ENCODE results near the gene PCSK6. TPM values are rescaled to one million over a fixed set of nuclear protein-coding genes. Genes with fewer than 3 reads are reported as not detected.

Gene PCSK6
- total RNA-seq, 1 experiment from 2014 or later, result 2.9 TPM

DNA sequence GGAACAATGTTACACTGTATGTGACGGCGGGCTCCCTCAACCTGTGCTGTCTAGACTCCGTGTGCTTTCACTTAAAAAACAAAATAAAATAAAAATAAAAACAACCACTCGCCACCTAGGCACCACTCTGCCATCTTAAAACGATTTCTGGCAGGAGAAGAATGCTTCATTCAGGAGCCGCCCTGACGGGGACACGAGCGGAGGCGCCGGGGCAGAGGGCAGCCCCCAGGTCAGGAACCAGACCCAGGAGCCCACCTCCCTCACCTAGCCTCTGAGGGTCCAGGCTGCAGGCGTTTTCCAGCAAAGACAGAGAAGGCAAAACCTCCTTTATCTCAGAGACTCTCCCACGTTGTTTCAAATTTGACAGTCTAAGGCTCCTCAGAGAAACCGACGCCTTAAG lies 109.4 kb downstream of the PCSK6 start:
- POLR2A ChIA-PET, result no interaction called here
- H3K36me3 Mint-ChIP-seq, result no peaks in the 10 kb centered on the region
- TF ChIP-seq, protein P1, sequence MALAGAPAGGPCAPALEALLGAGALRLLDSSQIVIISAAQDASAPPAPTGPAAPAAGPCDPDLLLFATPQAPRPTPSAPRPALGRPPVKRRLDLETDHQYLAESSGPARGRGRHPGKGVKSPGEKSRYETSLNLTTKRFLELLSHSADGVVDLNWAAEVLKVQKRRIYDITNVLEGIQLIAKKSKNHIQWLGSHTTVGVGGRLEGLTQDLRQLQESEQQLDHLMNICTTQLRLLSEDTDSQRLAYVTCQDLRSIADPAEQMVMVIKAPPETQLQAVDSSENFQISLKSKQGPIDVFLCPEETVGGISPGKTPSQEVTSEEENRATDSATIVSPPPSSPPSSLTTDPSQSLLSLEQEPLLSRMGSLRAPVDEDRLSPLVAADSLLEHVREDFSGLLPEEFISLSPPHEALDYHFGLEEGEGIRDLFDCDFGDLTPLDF (CRISPR knock-in tag; IDR thresholded peaks at IDR 0.05), result no peak
- TF ChIP-seq, protein P2, sequence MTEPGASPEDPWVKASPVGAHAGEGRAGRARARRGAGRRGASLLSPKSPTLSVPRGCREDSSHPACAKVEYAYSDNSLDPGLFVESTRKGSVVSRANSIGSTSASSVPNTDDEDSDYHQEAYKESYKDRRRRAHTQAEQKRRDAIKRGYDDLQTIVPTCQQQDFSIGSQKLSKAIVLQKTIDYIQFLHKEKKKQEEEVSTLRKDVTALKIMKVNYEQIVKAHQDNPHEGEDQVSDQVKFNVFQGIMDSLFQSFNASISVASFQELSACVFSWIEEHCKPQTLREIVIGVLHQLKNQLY (CRISPR knock-in tag; IDR thresholded peaks at IDR 0.05), result no peak
- TF ChIP-seq, protein P3, sequence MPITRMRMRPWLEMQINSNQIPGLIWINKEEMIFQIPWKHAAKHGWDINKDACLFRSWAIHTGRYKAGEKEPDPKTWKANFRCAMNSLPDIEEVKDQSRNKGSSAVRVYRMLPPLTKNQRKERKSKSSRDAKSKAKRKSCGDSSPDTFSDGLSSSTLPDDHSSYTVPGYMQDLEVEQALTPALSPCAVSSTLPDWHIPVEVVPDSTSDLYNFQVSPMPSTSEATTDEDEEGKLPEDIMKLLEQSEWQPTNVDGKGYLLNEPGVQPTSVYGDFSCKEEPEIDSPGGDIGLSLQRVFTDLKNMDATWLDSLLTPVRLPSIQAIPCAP (CRISPR knock-in tag; IDR thresholded peaks at IDR 0.05), result no peak
- TF ChIP-seq SMAD4 (CRISPR knock-in tag; IDR thresholded peaks at IDR 0.05) (no peak), GABPB1 (CRISPR knock-in tag; IDR thresholded peaks at IDR 0.05) (no peak), CREB1 (CRISPR knock-in tag; IDR thresholded peaks at IDR 0.05) (no peak), ZNF317 (CRISPR knock-in tag; IDR thresholded peaks at IDR 0.05; ENCODE audit: borderline replicate concordance, low read depth) (no peak), FOXK1 (CRISPR knock-in tag; IDR thresholded peaks at IDR 0.05) (no peak), HMGA2 (CRISPR knock-in tag; IDR thresholded peaks at IDR 0.05) (no peak), ZNF396 (CRISPR knock-in tag; IDR thresholded peaks at IDR 0.05; ENCODE audit: borderline replicate concordance) (no peak), ZNF263 (CRISPR knock-in tag; IDR thresholded peaks at IDR 0.05; ENCODE audit: low read depth) (no peak), RELA (CRISPR knock-in tag; IDR thresholded peaks at IDR 0.05; ENCODE audit: borderline replicate concordance) (no peak), MYBL2 (CRISPR knock-in tag; IDR thresholded peaks at IDR 0.05) (no peak), RORB (CRISPR knock-in tag; IDR thresholded peaks at IDR 0.05) (no peak), NR3C1 (CRISPR knock-in tag; conservative IDR thresholded peaks at IDR 0.05; ENCODE audit: low read depth) (no peak)
- TF ChIP-seq, protein P4, sequence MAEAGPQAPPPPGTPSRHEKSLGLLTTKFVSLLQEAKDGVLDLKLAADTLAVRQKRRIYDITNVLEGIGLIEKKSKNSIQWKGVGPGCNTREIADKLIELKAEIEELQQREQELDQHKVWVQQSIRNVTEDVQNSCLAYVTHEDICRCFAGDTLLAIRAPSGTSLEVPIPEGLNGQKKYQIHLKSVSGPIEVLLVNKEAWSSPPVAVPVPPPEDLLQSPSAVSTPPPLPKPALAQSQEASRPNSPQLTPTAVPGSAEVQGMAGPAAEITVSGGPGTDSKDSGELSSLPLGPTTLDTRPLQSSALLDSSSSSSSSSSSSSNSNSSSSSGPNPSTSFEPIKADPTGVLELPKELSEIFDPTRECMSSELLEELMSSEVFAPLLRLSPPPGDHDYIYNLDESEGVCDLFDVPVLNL (CRISPR knock-in tag; IDR thresholded peaks at IDR 0.05; ENCODE audit: borderline replicate concordance, low read depth), result no peak
- TF ChIP-seq, protein P5, sequence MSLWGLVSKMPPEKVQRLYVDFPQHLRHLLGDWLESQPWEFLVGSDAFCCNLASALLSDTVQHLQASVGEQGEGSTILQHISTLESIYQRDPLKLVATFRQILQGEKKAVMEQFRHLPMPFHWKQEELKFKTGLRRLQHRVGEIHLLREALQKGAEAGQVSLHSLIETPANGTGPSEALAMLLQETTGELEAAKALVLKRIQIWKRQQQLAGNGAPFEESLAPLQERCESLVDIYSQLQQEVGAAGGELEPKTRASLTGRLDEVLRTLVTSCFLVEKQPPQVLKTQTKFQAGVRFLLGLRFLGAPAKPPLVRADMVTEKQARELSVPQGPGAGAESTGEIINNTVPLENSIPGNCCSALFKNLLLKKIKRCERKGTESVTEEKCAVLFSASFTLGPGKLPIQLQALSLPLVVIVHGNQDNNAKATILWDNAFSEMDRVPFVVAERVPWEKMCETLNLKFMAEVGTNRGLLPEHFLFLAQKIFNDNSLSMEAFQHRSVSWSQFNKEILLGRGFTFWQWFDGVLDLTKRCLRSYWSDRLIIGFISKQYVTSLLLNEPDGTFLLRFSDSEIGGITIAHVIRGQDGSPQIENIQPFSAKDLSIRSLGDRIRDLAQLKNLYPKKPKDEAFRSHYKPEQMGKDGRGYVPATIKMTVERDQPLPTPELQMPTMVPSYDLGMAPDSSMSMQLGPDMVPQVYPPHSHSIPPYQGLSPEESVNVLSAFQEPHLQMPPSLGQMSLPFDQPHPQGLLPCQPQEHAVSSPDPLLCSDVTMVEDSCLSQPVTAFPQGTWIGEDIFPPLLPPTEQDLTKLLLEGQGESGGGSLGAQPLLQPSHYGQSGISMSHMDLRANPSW (CRISPR knock-in tag; conservative IDR thresholded peaks at IDR 0.05; ENCODE audit: low read depth), result no peak
- TF ChIP-seq, protein P6, sequence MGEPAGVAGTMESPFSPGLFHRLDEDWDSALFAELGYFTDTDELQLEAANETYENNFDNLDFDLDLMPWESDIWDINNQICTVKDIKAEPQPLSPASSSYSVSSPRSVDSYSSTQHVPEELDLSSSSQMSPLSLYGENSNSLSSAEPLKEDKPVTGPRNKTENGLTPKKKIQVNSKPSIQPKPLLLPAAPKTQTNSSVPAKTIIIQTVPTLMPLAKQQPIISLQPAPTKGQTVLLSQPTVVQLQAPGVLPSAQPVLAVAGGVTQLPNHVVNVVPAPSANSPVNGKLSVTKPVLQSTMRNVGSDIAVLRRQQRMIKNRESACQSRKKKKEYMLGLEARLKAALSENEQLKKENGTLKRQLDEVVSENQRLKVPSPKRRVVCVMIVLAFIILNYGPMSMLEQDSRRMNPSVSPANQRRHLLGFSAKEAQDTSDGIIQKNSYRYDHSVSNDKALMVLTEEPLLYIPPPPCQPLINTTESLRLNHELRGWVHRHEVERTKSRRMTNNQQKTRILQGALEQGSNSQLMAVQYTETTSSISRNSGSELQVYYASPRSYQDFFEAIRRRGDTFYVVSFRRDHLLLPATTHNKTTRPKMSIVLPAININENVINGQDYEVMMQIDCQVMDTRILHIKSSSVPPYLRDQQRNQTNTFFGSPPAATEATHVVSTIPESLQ (CRISPR knock-in tag; IDR thresholded peaks at IDR 0.05), result no peak
- TF ChIP-seq, protein P7, sequence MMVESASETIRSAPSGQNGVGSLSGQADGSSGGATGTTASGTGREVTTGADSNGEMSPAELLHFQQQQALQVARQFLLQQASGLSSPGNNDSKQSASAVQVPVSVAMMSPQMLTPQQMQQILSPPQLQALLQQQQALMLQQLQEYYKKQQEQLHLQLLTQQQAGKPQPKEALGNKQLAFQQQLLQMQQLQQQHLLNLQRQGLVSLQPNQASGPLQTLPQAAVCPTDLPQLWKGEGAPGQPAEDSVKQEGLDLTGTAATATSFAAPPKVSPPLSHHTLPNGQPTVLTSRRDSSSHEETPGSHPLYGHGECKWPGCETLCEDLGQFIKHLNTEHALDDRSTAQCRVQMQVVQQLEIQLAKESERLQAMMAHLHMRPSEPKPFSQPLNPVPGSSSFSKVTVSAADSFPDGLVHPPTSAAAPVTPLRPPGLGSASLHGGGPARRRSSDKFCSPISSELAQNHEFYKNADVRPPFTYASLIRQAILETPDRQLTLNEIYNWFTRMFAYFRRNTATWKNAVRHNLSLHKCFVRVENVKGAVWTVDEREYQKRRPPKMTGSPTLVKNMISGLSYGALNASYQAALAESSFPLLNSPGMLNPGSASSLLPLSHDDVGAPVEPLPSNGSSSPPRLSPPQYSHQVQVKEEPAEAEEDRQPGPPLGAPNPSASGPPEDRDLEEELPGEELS (CRISPR knock-in tag; IDR thresholded peaks at IDR 0.05), result no peak
- TF ChIP-seq, protein P8, sequence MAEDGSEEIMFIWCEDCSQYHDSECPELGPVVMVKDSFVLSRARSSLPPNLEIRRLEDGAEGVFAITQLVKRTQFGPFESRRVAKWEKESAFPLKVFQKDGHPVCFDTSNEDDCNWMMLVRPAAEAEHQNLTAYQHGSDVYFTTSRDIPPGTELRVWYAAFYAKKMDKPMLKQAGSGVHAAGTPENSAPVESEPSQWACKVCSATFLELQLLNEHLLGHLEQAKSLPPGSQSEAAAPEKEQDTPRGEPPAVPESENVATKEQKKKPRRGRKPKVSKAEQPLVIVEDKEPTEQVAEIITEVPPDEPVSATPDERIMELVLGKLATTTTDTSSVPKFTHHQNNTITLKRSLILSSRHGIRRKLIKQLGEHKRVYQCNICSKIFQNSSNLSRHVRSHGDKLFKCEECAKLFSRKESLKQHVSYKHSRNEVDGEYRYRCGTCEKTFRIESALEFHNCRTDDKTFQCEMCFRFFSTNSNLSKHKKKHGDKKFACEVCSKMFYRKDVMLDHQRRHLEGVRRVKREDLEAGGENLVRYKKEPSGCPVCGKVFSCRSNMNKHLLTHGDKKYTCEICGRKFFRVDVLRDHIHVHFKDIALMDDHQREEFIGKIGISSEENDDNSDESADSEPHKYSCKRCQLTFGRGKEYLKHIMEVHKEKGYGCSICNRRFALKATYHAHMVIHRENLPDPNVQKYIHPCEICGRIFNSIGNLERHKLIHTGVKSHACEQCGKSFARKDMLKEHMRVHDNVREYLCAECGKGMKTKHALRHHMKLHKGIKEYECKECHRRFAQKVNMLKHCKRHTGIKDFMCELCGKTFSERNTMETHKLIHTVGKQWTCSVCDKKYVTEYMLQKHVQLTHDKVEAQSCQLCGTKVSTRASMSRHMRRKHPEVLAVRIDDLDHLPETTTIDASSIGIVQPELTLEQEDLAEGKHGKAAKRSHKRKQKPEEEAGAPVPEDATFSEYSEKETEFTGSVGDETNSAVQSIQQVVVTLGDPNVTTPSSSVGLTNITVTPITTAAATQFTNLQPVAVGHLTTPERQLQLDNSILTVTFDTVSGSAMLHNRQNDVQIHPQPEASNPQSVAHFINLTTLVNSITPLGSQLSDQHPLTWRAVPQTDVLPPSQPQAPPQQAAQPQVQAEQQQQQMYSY (CRISPR knock-in tag; IDR thresholded peaks at IDR 0.05), result no peak
- H3K27ac Mint-ChIP-seq, result peak overlapping the region; percentile 3; the same call in 1 of the 2 replicates
- H3K4me3 Mint-ChIP-seq, result no peak overlapping the region
- H3K9me3 Mint-ChIP-seq, result no peaks in the 10 kb centered on the region
- DNase-seq (ENCODE audit: low spot score), result no peak
- H3K27me3 Mint-ChIP-seq (ENCODE audit: low read depth), result no peaks in the 10 kb centered on the region
- CTCF ChIA-PET, result no interaction called here
- no peak for ATAC-seq
- peaks cover 6% of the 10 kb centered on the region; the same call in 1 of the 2 replicates for H3K4me1 Mint-ChIP-seq
